HL-60 (cell line): Measurements from ENCODE around the gene HECW1.

Source experiments
- DNase-seq, 2 experiments: peaks; one replicate each; pipeline ENCODE4 v3.0.0-alpha.2; 2010 to 2020; ENCODE audit warnings: low read depth in 1 of 2, low spot score in 1 of 2
- H3K27ac ChIP-seq: fragments of 250-450 bp; sonication (Bioruptor Pico); replicated peaks from 2 replicates; pipeline ENCODE4 v1.5.1; 2020; ENCODE audit warnings: mild to moderate bottlenecking, moderate library complexity
- H3K27me3 ChIP-seq: fragments of 250-450 bp; sonication (Bioruptor Pico); 2 replicates; pipeline ENCODE4 v1.5.1; 2021; ENCODE audit warnings: mild to moderate bottlenecking, moderate library complexity; ENCODE audit not compliant: insufficient read depth, poor library complexity, severe bottlenecking
- H3K4me3 ChIP-seq: replicated peaks from 2 replicates; pipeline ENCODE4 v1.5.1; 2011; ENCODE audit warnings: mild to moderate bottlenecking, control low read depth, low read length; ENCODE audit not compliant: insufficient read depth
- CTCF ChIP-seq: IDR thresholded peaks from one replicate; pipeline ENCODE4 v1.5.1; 2011; ENCODE audit warnings: low read length, control low read depth, inconsistent platforms; ENCODE audit not compliant: insufficient read depth
- GABPA ChIP-seq: IDR thresholded peaks from 2 replicates; pipeline ENCODE4 v1.6.1; 2012; ENCODE audit warnings: low read depth
- POLR2AphosphoS5 ChIP-seq: IDR thresholded peaks from 2 replicates; pipeline ENCODE4 v1.6.1; 2012; ENCODE audit warnings: low read depth
- REST ChIP-seq: IDR thresholded peaks from 2 replicates; pipeline ENCODE4 v1.6.1; 2012; ENCODE audit warnings: low read depth; ENCODE audit not compliant: insufficient replicate concordance
- SPI1 ChIP-seq: IDR thresholded peaks from 2 replicates; pipeline ENCODE4 v1.6.1; 2012; ENCODE audit warnings: low read depth, mild to moderate bottlenecking, borderline replicate concordance

The HECW1 gene

GRCh38 chr7:43108255-43109011 is 4.0 kb upstream of the HECW1 start:
- TF ChIP-seq CTCF = peak; percentile 76
- no peak for TF ChIP-seq POLR2AphosphoS5
- no peak overlapping the region for H3K27ac ChIP-seq
- no peak overlapping the region for H3K4me3 ChIP-seq
- peak; percentile 10 to 57 for DNase-seq
- H3K27me3 ChIP-seq = peaks cover 21% of the 10 kb centered on the region

GRCh38 chr7:43110791-43111535 is 1.5 kb upstream of the HECW1 start:
- DNase-seq = no peak
- peaks cover 32% of the 10 kb centered on the region for H3K27me3 ChIP-seq
- no peak overlapping the region for H3K27ac ChIP-seq
- H3K4me3 ChIP-seq = no peak overlapping the region
- TF ChIP-seq REST (no peak), CTCF (no peak), POLR2AphosphoS5 (no peak), SPI1 (no peak), GABPA (no peak)

- Histone ChIP-seq H3K4me3 (no peak overlapping the region), H3K27ac (no peak overlapping the region), H3K27me3 (peaks cover 33% of the 10 kb centered on the region)
- no peak for DNase-seq
- TF ChIP-seq POLR2AphosphoS5 (no peak), CTCF (no peak), GABPA (no peak), REST (no peak), SPI1 (no peak)
Observed at GRCh38 chr7:43111630-43112458, 603 bp upstream of the HECW1 start.
